Hindlimb muscle (tissue), 1 donor: Measurements from ENCODE around the gene GJA8. TPM values are rescaled to one million over a fixed set of nuclear protein-coding genes. Genes with fewer than 3 reads are reported as not detected.
"Not testable (repeated sequence)": the region's sequence is repeated elsewhere in the genome, so short reads cannot be mapped to it uniquely, and the experiment has no call there.

ENCODE experiments used
- DNase-seq: peaks from one replicate; pipeline ENCODE4 v3.0.0-alpha.2; 2013
- polyA plus RNA-seq: library from polyadenylated mRNA; unstranded; fragments of 120-200 nt; gene quantifications from one replicate; pipeline ENCODE4 v1.2.1, GENCODE V29; 2013; ENCODE audit not compliant: insufficient read length

GJA8 gene
- polyA plus RNA-seq = not detected

GRCh38 chr1:147902253-147902845, at the start of gene GJA8:
GJA8 (plus strand) TSS chr1:147902795; CDS start chr1:147907956, 5,161 bp downstream.
- no peak for DNase-seq

- DNase-seq = no peak
Observed at GRCh38 chr1:147853391-147853790, 49.2 kb upstream of the GJA8 start.

- not testable (repeated sequence) for DNase-seq
Observed at GRCh38 chr1:147854989-147855388, 47.6 kb upstream of the GJA8 start.

GRCh38 chr1:147855996-147856395, 46.6 kb upstream of the GJA8 start:
- not testable (repeated sequence) for DNase-seq

GRCh38 chr1:147867204-147867603, 35.4 kb upstream of the GJA8 start:
- DNase-seq = not testable (repeated sequence)

- DNase-seq = no peak
Observed at GRCh38 chr1:147878022-147878421, 24.6 kb upstream of the GJA8 start.

- DNase-seq = no peak
Observed at GRCh38 chr1:147879911-147880310, 22.7 kb upstream of the GJA8 start.

- DNase-seq = no peak
Observed at GRCh38 chr1:147882535-147882934, 20.1 kb upstream of the GJA8 start.

- DNase-seq = peak; percentile 24
Observed at GRCh38 chr1:147890177-147890790, 12.3 kb upstream of the GJA8 start.

GRCh38 chr1:147891088-147891487, 11.5 kb upstream of the GJA8 start:
- DNase-seq = no peak

GRCh38 chr1:147892216-147892615, 10.4 kb upstream of the GJA8 start:
- no peak for DNase-seq

- peak; percentile 47 for DNase-seq
Observed at GRCh38 chr1:147892731-147893214, 9.8 kb upstream of the GJA8 start.

- no peak for DNase-seq
Observed at GRCh38 chr1:147895123-147895522, 7.5 kb upstream of the GJA8 start.

- no peak for DNase-seq
Observed at GRCh38 chr1:147897029-147897752, 5.4 kb upstream of the GJA8 start.

GRCh38 chr1:147897789-147898188, 4.8 kb upstream of the GJA8 start:
- DNase-seq = no peak

- no peak for DNase-seq
Observed at GRCh38 chr1:147904726-147905125, 2.1 kb downstream of the GJA8 start.

- DNase-seq = no peak
Observed at GRCh38 chr1:147907786-147908509, 5.4 kb downstream of the GJA8 start.

GRCh38 chr1:147912553-147912952, 10.0 kb downstream of the GJA8 start:
- DNase-seq = no peak

GRCh38 chr1:147913362-147913942, 10.9 kb downstream of the GJA8 start:
- no peak for DNase-seq

GRCh38 chr1:147919896-147920295, 17.3 kb downstream of the GJA8 start:
- DNase-seq = no peak

- DNase-seq = no peak
Observed at GRCh38 chr1:147924813-147925212, 22.2 kb downstream of the GJA8 start.

- DNase-seq = not testable (repeated sequence)
Observed at GRCh38 chr1:147927215-147927614, 24.6 kb downstream of the GJA8 start.

GRCh38 chr1:147927689-147928088, 25.1 kb downstream of the GJA8 start:
- not testable (repeated sequence) for DNase-seq
